ENCODE data around the gene L3MBTL4. TPM values are rescaled to one million over a fixed set of nuclear protein-coding genes. Genes with fewer than 3 reads are reported as not detected.
A peak's percentile ranks its signal among the peaks of the same experiment; 100 is the strongest.

Gene L3MBTL4
- total and polyA plus RNA-seq, 2 donors = 3.4 to 4.3 TPM

DNA sequence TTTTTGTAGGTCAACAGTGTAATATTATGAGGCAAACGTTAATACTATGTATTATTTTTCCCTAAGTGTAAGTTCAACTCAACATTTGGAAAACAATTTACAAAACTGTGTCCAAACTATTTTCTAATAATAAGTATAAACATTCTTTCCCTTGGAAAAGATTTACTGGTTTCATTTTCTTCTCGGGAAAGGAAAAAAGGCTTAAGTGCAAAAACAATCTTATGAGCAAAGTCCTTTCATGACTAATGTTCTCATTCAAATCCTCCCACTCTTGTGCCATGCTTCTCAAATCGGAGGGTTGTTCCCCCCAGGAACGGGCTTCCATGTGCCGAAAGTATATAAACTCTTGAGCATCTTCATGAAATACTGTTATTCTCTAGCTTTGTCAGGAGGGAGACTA is 19.8 kb upstream of the L3MBTL4 start:
- Histone ChIP-seq H3K27me3 (ENCODE audit: control insufficient read depth in 2 of 2, insufficient read depth in 1 of 2, low read length in 1 of 2) (no peaks in the 10 kb centered on the region), H3K36me3 (ENCODE audit: control insufficient read depth in 2 of 2, insufficient read depth in 2 of 2, low read length in 1 of 2) (no peaks in the 10 kb centered on the region), H3K4me1 (ENCODE audit: control insufficient read depth in 2 of 2, insufficient read depth in 2 of 2, low read length in 2 of 2) (no peaks in the 10 kb centered on the region), H3K27ac (ENCODE audit: low read depth in 1 of 2, low read length in 1 of 2) (no peak overlapping the region), H3K9me3 (ENCODE audit: control insufficient read depth in 2 of 2, insufficient read depth in 1 of 2, low read length in 1 of 2) (no peaks in the 10 kb centered on the region), H3K4me3 (ENCODE audit: low read length in 2 of 2) (no peak overlapping the region)
- 93% methylated on average over 5 of the region's 5 CpGs for WGBS
- no peak for DNase-seq (ENCODE audit: low read depth in 6 of 9, low spot score in 9 of 9)

DNA sequence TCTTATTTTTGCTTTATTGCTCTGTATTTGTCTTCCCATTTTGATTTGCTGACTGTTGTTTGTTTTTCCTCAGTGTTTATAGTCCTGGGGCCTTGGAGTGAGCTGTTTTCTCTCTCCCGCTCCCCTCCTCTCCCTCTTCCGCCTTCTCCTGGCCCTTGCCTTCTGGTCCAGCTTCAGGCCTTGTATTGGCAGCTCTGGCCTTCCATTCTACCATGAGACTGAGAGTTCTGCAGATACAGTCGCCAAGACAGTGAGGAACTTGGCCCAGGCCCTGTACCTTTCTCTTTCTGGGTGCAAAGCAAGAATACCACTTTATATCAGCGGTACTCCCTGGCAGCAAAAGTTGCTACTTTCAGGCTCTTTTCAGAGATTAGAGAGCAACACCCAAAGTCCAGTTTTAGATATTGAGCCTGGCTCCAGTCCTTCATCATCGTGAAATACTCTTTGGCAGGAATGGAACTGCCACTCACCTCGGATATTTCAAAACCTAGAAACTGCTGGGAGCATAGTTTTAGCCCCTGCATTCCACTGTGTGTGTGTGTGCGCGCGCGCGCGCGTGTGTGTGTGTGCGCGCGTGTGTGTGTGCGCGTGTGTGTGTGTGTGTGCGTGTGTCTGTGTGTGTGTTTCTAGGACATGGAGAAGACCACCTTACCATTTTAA is 17.1 kb upstream of the L3MBTL4 start:
- Histone ChIP-seq H3K27ac (ENCODE audit: low read depth in 1 of 2, low read length in 1 of 2) (no peak overlapping the region), H3K4me1 (ENCODE audit: control insufficient read depth in 2 of 2, insufficient read depth in 2 of 2, low read length in 2 of 2) (no peaks in the 10 kb centered on the region), H3K36me3 (ENCODE audit: control insufficient read depth in 2 of 2, insufficient read depth in 2 of 2, low read length in 1 of 2) (no peaks in the 10 kb centered on the region), H3K9me3 (ENCODE audit: control insufficient read depth in 2 of 2, insufficient read depth in 1 of 2, low read length in 1 of 2) (no peaks in the 10 kb centered on the region), H3K4me3 (ENCODE audit: low read length in 2 of 2) (no peak overlapping the region), H3K27me3 (ENCODE audit: control insufficient read depth in 2 of 2, insufficient read depth in 1 of 2, low read length in 1 of 2) (no peaks in the 10 kb centered on the region)
- no peak for DNase-seq (ENCODE audit: low read depth in 6 of 9, low spot score in 9 of 9)
- 76% methylated on average over 19 of the region's 19 CpGs for WGBS

DNA sequence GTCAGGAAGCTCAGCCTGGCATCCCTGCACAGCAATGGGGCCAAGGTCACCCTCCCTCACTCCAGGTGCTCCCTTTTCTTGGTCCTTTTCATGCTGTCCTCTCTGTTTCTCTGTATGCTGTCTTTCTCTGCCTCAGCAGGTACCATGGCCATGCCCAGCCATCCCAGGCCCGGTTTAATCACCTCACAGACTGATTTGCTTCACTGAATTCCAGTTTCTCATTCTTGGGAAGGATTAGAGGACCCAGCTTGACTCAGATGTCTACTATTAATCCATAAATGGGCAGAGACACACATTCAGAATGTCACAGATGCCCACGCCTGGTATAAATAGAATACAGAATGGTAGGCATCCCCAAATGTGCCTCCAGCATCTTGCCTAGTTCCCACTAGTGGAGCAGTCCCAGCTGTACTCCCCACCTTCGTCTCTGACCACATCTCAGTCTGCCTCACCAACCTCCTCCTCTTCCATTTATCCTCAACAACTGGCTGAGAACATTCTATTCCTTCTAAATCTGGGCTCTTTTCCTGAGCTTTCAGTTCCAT is 14.2 kb upstream of the L3MBTL4 start:
- WGBS = 91% methylated on average over 3 of the region's 3 CpGs
- no peaks in the 10 kb centered on the region for H3K27me3 ChIP-seq (ENCODE audit: control insufficient read depth in 2 of 2, insufficient read depth in 1 of 2, low read length in 1 of 2)
- H3K27ac ChIP-seq (ENCODE audit: low read depth in 1 of 2, low read length in 1 of 2) = no peak overlapping the region
- H3K36me3 ChIP-seq (ENCODE audit: control insufficient read depth in 2 of 2, insufficient read depth in 2 of 2, low read length in 1 of 2) = no peaks in the 10 kb centered on the region
- H3K4me3 ChIP-seq (ENCODE audit: low read length in 2 of 2) = no peak overlapping the region
- no peaks in the 10 kb centered on the region for H3K4me1 ChIP-seq (ENCODE audit: control insufficient read depth in 2 of 2, insufficient read depth in 2 of 2, low read length in 2 of 2)
- DNase-seq (ENCODE audit: low read depth in 6 of 9, low spot score in 9 of 9) = no peak
- H3K9me3 ChIP-seq (ENCODE audit: control insufficient read depth in 2 of 2, insufficient read depth in 1 of 2, low read length in 1 of 2) = no peaks in the 10 kb centered on the region

DNA sequence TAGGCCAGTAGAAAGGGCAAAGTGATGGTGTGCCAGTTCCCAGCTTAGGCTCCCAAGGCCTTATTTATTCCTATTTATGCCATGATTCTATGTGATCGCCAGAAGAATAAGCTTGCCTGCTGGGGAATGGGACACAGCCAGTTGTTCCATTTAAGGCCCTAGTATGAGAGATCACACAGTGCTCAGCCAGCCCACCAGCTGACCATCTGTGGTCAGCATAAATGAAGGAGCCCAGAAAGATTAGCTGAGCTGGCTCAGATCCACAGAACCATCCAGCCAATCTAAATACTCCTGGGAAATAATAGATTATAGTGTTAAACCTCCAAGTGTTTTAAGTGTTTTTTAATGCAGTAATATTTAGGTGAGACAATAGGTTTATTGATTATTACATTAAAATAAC is 12.6 kb upstream of the L3MBTL4 start:
- no peak for DNase-seq (ENCODE audit: low read depth in 6 of 9, low spot score in 9 of 9)
- Histone ChIP-seq H3K27me3 (ENCODE audit: control insufficient read depth in 2 of 2, insufficient read depth in 1 of 2, low read length in 1 of 2) (no peaks in the 10 kb centered on the region), H3K9me3 (ENCODE audit: control insufficient read depth in 2 of 2, insufficient read depth in 1 of 2, low read length in 1 of 2) (no peaks in the 10 kb centered on the region), H3K36me3 (ENCODE audit: control insufficient read depth in 2 of 2, insufficient read depth in 2 of 2, low read length in 1 of 2) (no peaks in the 10 kb centered on the region), H3K4me3 (ENCODE audit: low read length in 2 of 2) (no peak overlapping the region), H3K27ac (ENCODE audit: low read depth in 1 of 2, low read length in 1 of 2) (no peak overlapping the region), H3K4me1 (ENCODE audit: control insufficient read depth in 2 of 2, insufficient read depth in 2 of 2, low read length in 2 of 2) (no peaks in the 10 kb centered on the region)
- 100% methylated on average over 1 of the region's 1 CpG for WGBS

DNA sequence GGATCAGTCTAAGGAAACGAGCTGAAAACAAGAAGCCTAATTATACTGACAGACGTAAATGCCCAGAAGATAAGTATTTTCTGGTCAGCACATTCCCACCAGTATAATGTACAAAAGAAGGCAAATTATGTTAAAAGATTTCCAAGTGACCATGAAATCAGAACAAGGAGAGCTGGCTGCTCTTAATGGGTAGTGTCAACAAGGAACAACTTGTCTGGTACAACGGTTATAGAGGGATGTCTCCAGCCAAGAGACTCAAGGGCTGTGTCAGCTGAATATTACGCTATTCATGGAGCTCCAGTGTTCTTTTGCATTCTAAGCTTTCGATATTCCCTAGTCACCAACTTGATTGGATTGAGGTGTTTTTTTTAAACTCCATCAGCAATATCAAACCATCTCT is 8.6 kb upstream of the L3MBTL4 start:
- H3K27me3 ChIP-seq (ENCODE audit: control insufficient read depth in 2 of 2, insufficient read depth in 1 of 2, low read length in 1 of 2) = no peaks in the 10 kb centered on the region
- 89% methylated on average over 5 of the region's 5 CpGs for WGBS
- H3K9me3 ChIP-seq (ENCODE audit: control insufficient read depth in 2 of 2, insufficient read depth in 1 of 2, low read length in 1 of 2) = no peaks in the 10 kb centered on the region
- H3K4me1 ChIP-seq (ENCODE audit: control insufficient read depth in 2 of 2, insufficient read depth in 2 of 2, low read length in 2 of 2) = no peaks in the 10 kb centered on the region
- H3K36me3 ChIP-seq (ENCODE audit: control insufficient read depth in 2 of 2, insufficient read depth in 2 of 2, low read length in 1 of 2) = no peaks in the 10 kb centered on the region
- H3K4me3 ChIP-seq (ENCODE audit: low read length in 2 of 2) = no peak overlapping the region
- H3K27ac ChIP-seq (ENCODE audit: low read depth in 1 of 2, low read length in 1 of 2) = no peak overlapping the region
- no peak for DNase-seq (ENCODE audit: low read depth in 6 of 9, low spot score in 9 of 9)

DNA sequence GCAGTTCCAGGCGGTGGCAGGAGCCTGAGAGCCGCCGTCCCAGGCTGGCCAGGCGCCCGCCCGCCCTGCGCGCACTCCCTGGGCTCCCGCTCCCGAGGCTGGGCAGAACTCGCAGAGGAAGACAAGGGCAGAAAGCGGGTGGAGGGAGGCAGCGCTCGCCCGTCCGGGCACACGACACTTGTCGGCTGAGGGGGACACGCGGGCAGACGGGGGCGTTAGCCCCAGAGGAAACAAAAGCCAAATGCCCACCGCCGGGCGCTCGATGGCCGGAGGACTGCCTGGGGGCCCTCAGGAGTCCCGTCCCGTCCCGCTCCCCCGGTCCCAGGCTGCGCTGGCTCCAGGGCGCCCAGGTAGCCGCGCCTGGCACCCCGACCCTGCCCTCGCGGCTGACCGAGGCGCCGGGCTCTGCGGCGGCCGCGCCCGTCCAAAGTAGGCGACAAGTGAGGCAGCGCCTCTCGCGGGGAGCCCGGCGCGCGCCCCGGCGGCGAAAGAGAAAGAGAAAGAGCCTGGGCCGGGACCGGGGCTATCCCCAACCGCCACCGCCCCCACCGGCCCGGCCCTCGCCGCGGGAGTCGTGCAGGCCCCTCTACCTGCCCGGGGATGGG is 491 bp downstream of the L3MBTL4 start:
- Histone ChIP-seq H3K4me3 (ENCODE audit: low read length in 2 of 2) (peak overlapping the region; percentile 37 to 56), H3K9me3 (ENCODE audit: control insufficient read depth in 2 of 2, insufficient read depth in 1 of 2, low read length in 1 of 2) (no peaks in the 10 kb centered on the region), H3K27ac (ENCODE audit: low read depth in 1 of 2, low read length in 1 of 2) (peak overlapping the region; percentile 11 to 75), H3K36me3 (ENCODE audit: control insufficient read depth in 2 of 2, insufficient read depth in 2 of 2, low read length in 1 of 2) (no peaks in the 10 kb centered on the region), H3K27me3 (ENCODE audit: control insufficient read depth in 2 of 2, insufficient read depth in 1 of 2, low read length in 1 of 2) (peaks cover 19 to 57% of the 10 kb centered on the region in 2 donors), H3K4me1 (ENCODE audit: control insufficient read depth in 2 of 2, insufficient read depth in 2 of 2, low read length in 2 of 2) (no peaks in the 10 kb centered on the region)
- DNase-seq (ENCODE audit: low read depth in 6 of 9, low spot score in 9 of 9) = peak in 2 of 9 donors; percentile 7 to 13
- 3% methylated on average over 68 of the region's 68 CpGs for WGBS

DNA sequence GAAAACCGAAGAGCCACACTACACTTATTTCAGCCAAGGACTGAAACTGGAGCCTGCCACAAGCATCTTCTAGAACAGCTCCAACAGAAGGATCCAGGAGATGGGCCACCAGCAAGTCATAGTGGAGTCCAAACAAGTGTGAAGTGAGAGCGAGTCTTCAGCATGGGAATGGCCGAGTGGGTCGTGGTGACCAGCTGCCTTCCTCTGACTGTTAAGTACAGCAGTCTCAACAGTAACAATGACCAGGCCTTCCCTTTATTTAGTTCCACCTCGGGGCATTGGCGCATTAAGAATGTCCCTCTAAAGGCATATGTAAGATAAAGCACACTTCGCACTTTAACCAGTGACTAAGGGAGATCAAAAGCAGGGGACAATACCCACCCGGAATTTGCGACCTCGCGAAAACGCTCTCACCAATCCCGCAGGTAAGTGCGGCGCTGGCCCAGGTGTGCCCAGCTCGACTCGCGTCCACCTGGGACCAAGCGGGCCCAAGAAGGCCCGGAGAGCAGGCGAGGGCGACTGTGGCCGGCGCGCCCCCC is 1.1 kb downstream of the L3MBTL4 start:
- H3K9me3 ChIP-seq (ENCODE audit: control insufficient read depth in 2 of 2, insufficient read depth in 1 of 2, low read length in 1 of 2) = no peaks in the 10 kb centered on the region
- H3K27ac ChIP-seq (ENCODE audit: low read depth in 1 of 2, low read length in 1 of 2) = no peak overlapping the region
- DNase-seq (ENCODE audit: low read depth in 6 of 9, low spot score in 9 of 9) = no peak
- H3K4me3 ChIP-seq (ENCODE audit: low read length in 2 of 2) = peak overlapping the region in 1 of 2 donors; percentile 56
- H3K4me1 ChIP-seq (ENCODE audit: control insufficient read depth in 2 of 2, insufficient read depth in 2 of 2, low read length in 2 of 2) = no peaks in the 10 kb centered on the region
- no peaks in the 10 kb centered on the region for H3K36me3 ChIP-seq (ENCODE audit: control insufficient read depth in 2 of 2, insufficient read depth in 2 of 2, low read length in 1 of 2)
- peaks cover 19 to 57% of the 10 kb centered on the region in 2 donors for H3K27me3 ChIP-seq (ENCODE audit: control insufficient read depth in 2 of 2, insufficient read depth in 1 of 2, low read length in 1 of 2)
- 47% methylated on average over 25 of the region's 25 CpGs for WGBS

DNA sequence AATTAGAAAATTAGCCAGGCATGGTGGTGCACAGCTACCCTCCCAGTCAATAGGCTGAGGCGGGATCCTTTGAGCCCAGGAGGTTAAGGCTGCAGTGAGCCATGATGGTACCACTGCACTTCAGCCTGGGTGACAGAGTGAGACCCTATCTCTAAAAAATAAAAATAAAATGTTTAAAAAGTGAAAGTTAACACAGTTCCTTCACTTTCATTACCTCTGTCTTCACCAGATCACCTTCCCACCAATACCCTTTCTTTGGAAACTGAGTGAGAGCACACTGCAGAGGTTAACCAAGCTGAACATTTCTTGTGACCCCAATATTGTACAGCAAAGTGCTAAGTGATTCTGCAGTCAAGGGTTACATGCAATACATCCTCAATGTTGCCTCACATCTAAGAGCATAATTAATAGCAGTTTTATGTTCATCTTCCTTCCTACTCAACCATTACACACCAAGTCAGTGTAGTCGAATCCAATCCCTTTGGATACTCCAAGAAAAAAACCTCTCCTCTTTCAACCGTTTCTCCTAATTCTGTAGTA is 1.7 kb downstream of the L3MBTL4 start:
- Histone ChIP-seq H3K36me3 (ENCODE audit: control insufficient read depth in 2 of 2, insufficient read depth in 2 of 2, low read length in 1 of 2) (no peaks in the 10 kb centered on the region), H3K4me1 (ENCODE audit: control insufficient read depth in 2 of 2, insufficient read depth in 2 of 2, low read length in 2 of 2) (no peaks in the 10 kb centered on the region), H3K4me3 (ENCODE audit: low read length in 2 of 2) (no peak overlapping the region), H3K27me3 (ENCODE audit: control insufficient read depth in 2 of 2, insufficient read depth in 1 of 2, low read length in 1 of 2) (peaks cover 19 to 57% of the 10 kb centered on the region in 2 donors), H3K9me3 (ENCODE audit: control insufficient read depth in 2 of 2, insufficient read depth in 1 of 2, low read length in 1 of 2) (no peaks in the 10 kb centered on the region), H3K27ac (ENCODE audit: low read depth in 1 of 2, low read length in 1 of 2) (no peak overlapping the region)
- no peak for DNase-seq (ENCODE audit: low read depth in 6 of 9, low spot score in 9 of 9)
- 84% methylated on average over 3 of the region's 3 CpGs for WGBS

DNA sequence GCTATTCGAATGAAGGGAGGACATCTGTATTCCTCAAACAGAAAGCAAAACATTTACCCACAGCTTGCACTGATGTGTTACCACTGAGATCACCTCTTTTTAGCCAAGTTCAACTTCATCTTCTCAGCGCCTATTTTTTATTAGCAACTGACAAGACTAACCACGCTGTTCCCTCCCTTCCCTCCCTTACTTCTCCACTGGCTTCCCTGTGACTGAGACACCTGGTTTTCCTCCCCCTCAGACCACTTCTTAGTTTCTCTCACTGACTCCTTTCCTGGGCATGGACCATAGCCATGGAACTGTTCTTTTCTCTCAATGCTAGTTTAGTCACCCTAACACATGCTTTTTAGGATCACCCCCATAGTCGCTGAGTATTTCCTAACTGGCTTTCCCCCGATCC is 3.3 kb downstream of the L3MBTL4 start:
- Histone ChIP-seq H3K27ac (ENCODE audit: low read depth in 1 of 2, low read length in 1 of 2) (no peak overlapping the region), H3K9me3 (ENCODE audit: control insufficient read depth in 2 of 2, insufficient read depth in 1 of 2, low read length in 1 of 2) (no peaks in the 10 kb centered on the region), H3K36me3 (ENCODE audit: control insufficient read depth in 2 of 2, insufficient read depth in 2 of 2, low read length in 1 of 2) (no peaks in the 10 kb centered on the region), H3K4me1 (ENCODE audit: control insufficient read depth in 2 of 2, insufficient read depth in 2 of 2, low read length in 2 of 2) (no peaks in the 10 kb centered on the region), H3K4me3 (ENCODE audit: low read length in 2 of 2) (no peak overlapping the region), H3K27me3 (ENCODE audit: control insufficient read depth in 2 of 2, insufficient read depth in 1 of 2, low read length in 1 of 2) (peaks cover 19 to 52% of the 10 kb centered on the region in 2 donors)
- 64% methylated on average over 5 of the region's 5 CpGs for WGBS
- no peak for DNase-seq (ENCODE audit: low read depth in 6 of 9, low spot score in 9 of 9)
